Uterus (tissue), 2 donors: ENCODE measurements around the gene ARGLU1.

Experiments used
- POLR2A ChIP-seq, 2 donors: fragments of 450-650 bp; IDR thresholded peaks; one replicate each; pipeline ENCODE4 v1.6.1; 2016; ENCODE audit warnings: antibody characterized with exemption in 2 of 2, mild to moderate bottlenecking in 1 of 2, moderate library complexity in 1 of 2
- TF ChIP-seq, protein P1 (sequence below), 4 experiments: fragments of 200-600 bp in 2 of 4; fragments of 450-650 bp in 2 of 4; sonication (generic) in 2 of 4; IDR thresholded peaks; one replicate each; pipeline ENCODE4 v1.5.1; 2016 to 2019; ENCODE audit warnings: antibody characterized with exemption in 4 of 4, mild to moderate bottlenecking in 2 of 4, moderate library complexity in 1 of 4

DNA sequence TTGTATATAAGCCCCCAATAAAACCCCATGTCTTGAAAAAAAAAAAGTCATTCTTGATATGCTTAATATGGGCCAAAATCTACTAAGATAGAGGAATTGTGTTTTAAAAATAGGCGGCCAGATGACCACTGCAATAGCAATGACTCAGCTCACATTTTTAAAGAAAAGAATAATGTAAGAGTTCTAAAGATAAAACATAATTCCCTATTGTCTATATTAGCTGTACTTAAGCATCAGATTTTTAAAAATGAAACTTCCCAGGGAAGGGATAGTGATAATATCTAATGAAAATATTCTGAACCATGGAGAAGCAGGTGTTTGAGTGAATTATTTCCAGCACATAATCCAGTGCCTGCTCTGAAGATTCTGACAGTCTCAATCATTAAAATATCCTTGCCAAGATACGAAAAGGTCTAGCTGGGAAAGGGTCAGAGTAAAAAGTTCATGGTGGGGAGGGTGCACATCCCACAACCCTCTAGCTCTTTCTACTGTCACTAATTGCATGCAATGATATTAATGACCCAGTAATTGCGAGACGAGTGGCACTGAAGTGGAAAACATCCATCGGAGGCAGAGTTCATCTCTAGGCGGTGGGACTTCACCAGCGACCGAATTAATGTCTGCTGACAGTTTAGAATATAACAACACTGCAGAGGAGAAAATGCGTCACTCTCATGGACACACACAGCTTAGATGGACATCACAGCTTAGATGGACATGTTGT lies 64.0 kb downstream of the ARGLU1 start:
- TF ChIP-seq, protein P1, sequence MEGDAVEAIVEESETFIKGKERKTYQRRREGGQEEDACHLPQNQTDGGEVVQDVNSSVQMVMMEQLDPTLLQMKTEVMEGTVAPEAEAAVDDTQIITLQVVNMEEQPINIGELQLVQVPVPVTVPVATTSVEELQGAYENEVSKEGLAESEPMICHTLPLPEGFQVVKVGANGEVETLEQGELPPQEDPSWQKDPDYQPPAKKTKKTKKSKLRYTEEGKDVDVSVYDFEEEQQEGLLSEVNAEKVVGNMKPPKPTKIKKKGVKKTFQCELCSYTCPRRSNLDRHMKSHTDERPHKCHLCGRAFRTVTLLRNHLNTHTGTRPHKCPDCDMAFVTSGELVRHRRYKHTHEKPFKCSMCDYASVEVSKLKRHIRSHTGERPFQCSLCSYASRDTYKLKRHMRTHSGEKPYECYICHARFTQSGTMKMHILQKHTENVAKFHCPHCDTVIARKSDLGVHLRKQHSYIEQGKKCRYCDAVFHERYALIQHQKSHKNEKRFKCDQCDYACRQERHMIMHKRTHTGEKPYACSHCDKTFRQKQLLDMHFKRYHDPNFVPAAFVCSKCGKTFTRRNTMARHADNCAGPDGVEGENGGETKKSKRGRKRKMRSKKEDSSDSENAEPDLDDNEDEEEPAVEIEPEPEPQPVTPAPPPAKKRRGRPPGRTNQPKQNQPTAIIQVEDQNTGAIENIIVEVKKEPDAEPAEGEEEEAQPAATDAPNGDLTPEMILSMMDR (IDR thresholded peaks at IDR 0.05) = no peak
- no peak for TF ChIP-seq POLR2A (IDR thresholded peaks at IDR 0.05)
